ENCODE data around the gene ACBD6. TPM values are rescaled to one million over a fixed set of nuclear protein-coding genes. Genes with fewer than 3 reads are reported as not detected.

ACBD6 gene
- total RNA-seq, 2 experiments from 2014 or later, result 45.7 to 49.0 TPM

DNA sequence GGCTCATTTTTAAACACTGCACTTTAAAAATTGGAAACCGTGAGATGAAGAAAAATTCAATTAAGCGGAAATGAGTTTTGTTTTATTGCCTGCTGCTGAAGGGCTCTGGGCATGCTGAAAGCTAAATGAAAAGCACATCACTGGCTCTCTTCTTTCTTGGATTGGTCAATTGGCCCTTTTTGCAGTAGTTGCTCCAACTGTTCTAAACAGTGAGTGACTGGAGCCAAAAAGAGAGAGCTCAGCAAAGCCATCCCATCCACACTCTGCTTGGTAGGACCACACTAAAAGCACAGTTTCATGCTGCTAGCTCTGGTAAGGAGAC is 224.2 kb downstream of the ACBD6 start:
- Mint-ChIP-seq H3K27ac (no peak overlapping the region), H3K27me3 (no peaks in the 10 kb centered on the region), H3K9me3 (no peaks in the 10 kb centered on the region), H3K36me3 (peaks cover 18% of the 10 kb centered on the region), H3K4me3 (no peak overlapping the region), H3K4me1 (no peaks in the 10 kb centered on the region)
- no peak for DNase-seq

DNA sequence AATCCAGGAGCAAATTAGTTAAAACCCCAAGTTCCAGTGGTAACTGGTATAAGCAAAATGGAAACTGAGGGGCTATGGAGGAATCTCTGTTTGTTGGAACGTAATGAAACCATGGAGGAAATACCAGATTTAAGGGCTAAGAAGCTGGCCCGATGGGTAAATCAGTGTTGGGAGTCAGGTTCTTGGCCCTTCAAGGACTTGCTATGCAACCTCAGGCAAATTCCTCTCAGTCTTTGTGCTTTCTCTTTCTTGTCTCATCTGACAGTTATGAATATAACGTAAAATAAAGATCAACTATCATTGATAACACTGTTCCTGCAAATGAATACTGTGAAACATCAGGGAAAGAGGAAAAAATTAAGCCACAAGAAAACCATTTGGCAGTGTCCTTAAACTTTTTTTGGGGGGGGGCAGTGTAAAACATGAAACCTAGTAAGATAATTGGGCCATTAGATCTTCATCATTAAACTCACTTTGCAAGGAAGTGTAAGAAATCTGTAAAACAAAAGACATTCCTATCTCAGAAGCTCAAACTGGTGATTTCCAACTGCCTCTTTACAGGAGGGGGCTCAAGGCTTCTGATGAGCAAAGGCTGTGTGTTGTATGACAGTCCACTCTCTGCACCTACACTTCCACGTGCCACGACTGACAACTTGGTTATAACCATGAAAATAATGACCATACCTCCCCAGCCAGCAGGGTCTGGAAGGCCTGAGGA is 224.7 kb downstream of the ACBD6 start:
- no peak overlapping the region for H3K27ac Mint-ChIP-seq
- no peaks in the 10 kb centered on the region for H3K9me3 Mint-ChIP-seq
- peaks cover 18% of the 10 kb centered on the region for H3K36me3 Mint-ChIP-seq
- H3K4me1 Mint-ChIP-seq, result no peaks in the 10 kb centered on the region
- DNase-seq, result no peak
- H3K4me3 Mint-ChIP-seq, result no peak overlapping the region
- no peaks in the 10 kb centered on the region for H3K27me3 Mint-ChIP-seq

DNA sequence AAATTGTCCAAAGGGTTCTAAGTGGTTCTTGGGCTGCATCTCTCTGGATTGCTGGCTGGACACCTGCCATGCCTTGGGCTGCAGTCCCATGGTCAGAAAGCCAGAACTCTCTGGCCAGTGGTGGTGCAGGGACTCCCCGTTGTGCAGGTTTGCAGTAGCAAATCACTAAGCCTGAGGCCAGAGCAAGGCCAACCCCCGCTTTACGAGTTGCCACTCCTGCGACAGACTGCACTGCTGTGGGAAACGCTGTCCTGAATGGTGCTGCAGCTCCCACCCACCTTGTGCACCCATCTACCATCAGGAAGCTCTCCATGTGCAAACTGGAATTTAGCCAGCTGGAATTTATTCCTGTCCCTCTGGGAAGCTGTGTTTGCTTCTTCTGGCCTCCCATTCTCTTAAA is 226.7 kb downstream of the ACBD6 start:
- no peak overlapping the region for H3K27ac Mint-ChIP-seq
- no peaks in the 10 kb centered on the region for H3K9me3 Mint-ChIP-seq
- H3K27me3 Mint-ChIP-seq, result no peaks in the 10 kb centered on the region
- H3K36me3 Mint-ChIP-seq, result peaks cover 15% of the 10 kb centered on the region
- no peak for DNase-seq
- peaks cover 2% of the 10 kb centered on the region for H3K4me1 Mint-ChIP-seq
- no peak overlapping the region for H3K4me3 Mint-ChIP-seq

DNA sequence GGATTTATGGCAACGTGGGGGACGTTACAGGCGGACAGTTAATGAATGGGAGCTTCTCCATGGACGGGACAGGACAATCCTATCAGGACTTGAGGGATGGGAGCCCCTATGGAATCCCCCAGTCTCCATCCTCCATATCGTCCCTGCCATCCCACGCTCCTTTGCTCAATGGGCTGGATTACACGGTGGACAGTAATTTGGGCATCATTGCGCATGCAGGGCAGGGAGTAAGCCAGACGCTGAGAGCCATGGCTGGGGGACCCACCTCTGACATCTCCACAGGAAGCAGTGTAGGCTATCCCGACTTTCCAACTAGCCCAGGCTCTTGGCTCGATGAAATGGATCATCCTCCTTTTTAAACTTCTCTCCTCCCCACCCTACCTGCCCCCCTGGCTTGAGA is 228.2 kb downstream of the ACBD6 start:
- H3K4me3 Mint-ChIP-seq, result no peak overlapping the region
- H3K36me3 Mint-ChIP-seq, result peaks cover 10% of the 10 kb centered on the region
- no peaks in the 10 kb centered on the region for H3K9me3 Mint-ChIP-seq
- no peaks in the 10 kb centered on the region for H3K27me3 Mint-ChIP-seq
- no peak overlapping the region for H3K27ac Mint-ChIP-seq
- H3K4me1 Mint-ChIP-seq, result peaks cover 3% of the 10 kb centered on the region
- DNase-seq, result no peak

DNA sequence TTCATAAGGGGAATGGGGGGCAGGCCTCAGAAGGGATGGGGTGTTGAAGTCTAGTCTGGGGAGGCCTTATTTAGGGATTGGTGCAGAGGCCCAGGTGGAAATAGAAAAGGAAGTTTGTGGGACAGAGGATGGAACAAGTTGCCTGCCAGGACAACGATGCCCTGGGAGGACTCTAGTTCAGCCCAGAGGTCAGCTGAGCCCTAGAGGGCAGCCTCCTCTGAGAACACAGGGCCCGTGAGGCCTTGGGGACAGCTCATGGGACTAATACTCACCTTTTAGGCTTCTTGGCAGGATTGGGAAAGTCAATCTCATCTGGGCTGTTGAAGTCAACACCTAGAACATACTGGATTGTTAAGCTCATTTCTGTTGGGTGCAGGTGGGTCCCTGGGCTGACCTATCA is 229.3 kb downstream of the ACBD6 start:
- no peak overlapping the region for H3K4me3 Mint-ChIP-seq
- no peak overlapping the region for H3K27ac Mint-ChIP-seq
- H3K4me1 Mint-ChIP-seq, result peaks cover 3% of the 10 kb centered on the region
- H3K36me3 Mint-ChIP-seq, result peaks cover 10% of the 10 kb centered on the region
- H3K27me3 Mint-ChIP-seq, result no peaks in the 10 kb centered on the region
- no peaks in the 10 kb centered on the region for H3K9me3 Mint-ChIP-seq
- no peak for DNase-seq

DNA sequence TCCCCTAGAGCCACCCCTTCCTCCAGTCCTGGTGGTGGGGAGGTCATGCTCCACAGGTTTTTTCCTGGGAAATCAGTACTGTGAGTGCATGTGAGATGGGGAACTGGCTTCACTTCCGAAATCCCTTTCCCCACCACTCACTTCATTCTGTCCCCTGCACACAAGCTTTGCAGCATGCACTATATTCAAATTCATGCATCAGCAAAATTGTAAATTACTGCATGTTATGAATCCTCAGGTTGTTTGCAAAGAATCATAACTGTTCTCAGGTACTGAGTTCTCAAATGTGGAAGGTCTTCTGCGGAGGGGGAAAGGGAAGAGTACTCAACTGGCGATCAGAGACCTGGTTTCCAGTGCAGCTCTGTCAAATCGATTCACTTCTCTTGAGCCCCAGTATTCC is 230.0 kb downstream of the ACBD6 start:
- peaks cover 9% of the 10 kb centered on the region for H3K36me3 Mint-ChIP-seq
- H3K9me3 Mint-ChIP-seq, result no peaks in the 10 kb centered on the region
- DNase-seq, result no peak
- H3K27me3 Mint-ChIP-seq, result no peaks in the 10 kb centered on the region
- peaks cover 5% of the 10 kb centered on the region for H3K4me1 Mint-ChIP-seq
- no peak overlapping the region for H3K4me3 Mint-ChIP-seq
- H3K27ac Mint-ChIP-seq, result no peak overlapping the region

DNA sequence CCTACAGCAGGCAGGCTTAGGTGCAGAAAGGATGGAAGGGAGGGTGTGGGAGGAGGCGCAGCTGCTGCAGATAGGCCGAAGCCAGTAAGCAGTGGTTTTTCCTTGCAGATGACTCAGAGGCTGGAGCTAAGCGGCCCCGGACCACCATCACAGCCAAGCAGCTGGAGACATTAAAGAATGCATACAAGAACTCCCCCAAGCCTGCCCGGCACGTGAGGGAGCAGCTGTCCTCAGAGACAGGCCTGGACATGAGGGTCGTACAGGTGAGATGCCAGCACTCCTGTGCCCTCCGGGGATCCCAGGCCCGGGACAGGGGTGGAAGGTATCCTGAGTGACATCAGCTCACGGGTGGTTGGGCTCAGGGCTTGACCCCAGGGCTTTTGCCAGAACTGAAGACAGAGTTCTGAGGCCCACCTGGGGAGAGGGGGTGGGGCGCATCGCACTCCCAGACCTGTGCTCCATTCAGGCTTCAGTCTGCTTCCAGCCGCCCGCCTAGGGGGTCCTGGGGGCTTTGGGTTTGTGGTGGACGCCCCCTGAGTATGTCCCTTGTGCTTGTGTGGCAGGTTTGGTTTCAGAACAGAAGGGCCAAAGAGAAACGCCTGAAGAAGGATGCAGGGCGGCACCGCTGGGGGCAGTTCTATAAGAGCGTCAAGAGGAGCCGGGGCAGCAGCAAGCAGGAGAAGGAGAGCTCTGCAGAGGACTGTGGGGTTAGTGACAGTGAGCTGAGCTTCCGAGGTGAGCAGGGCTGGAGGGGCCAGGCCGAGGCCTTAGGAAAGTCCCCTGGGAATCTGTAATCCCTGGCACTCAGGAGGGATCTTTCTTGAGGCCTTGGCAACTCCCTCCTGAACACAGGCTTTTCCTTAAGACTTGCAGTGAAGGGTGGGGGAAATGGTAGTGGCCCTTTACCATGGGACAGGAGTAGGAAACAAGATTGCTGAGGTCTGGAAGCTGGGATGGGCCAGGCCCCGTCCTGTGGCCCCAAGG is 230.8 kb downstream of the ACBD6 start:
- Mint-ChIP-seq H3K9me3 (no peaks in the 10 kb centered on the region), H3K27me3 (no peaks in the 10 kb centered on the region), H3K36me3 (peaks cover 9% of the 10 kb centered on the region), H3K27ac (no peak overlapping the region), H3K4me1 (peaks cover 5% of the 10 kb centered on the region), H3K4me3 (no peak overlapping the region)
- no peak for DNase-seq

DNA sequence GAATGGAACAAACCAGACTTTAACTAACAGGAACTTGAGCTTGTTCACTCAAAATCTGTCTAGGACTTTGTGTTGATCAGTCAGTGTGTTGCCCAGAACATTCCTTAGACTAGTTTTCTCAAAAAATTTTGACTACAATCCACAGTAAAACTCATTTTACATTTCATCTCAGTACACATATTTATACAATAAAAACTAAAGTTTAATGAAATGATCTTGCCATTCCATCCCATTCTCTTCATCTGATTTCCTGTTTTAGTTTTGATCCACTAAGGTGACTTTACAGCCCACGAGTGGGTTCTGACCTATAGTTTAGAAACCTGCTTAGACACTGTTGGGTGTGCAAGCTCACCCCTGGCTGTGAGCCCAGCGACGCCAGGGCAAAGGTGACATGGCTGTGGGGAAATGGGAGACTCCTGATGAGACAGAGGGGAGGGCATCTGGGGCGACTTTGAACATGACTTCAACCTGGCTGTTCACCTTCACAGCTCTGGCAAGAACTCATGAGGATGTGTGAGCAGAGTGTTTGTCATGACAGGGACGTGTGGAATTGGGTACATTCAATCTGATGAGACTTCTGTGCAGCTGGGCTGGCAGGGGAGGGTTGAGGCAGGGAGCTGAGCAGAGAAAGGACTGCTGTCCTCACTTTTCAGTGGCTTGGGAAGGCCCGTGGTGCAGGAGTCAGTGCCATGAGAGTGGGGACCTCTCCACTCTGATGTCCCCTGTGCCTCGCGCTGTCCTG is 231.7 kb downstream of the ACBD6 start:
- H3K4me1 Mint-ChIP-seq, result peaks cover 5% of the 10 kb centered on the region
- no peaks in the 10 kb centered on the region for H3K27me3 Mint-ChIP-seq
- no peaks in the 10 kb centered on the region for H3K9me3 Mint-ChIP-seq
- no peak for DNase-seq
- peaks cover 6% of the 10 kb centered on the region for H3K36me3 Mint-ChIP-seq
- H3K4me3 Mint-ChIP-seq, result no peak overlapping the region
- peak overlapping the region; percentile 43 for H3K27ac Mint-ChIP-seq

DNA sequence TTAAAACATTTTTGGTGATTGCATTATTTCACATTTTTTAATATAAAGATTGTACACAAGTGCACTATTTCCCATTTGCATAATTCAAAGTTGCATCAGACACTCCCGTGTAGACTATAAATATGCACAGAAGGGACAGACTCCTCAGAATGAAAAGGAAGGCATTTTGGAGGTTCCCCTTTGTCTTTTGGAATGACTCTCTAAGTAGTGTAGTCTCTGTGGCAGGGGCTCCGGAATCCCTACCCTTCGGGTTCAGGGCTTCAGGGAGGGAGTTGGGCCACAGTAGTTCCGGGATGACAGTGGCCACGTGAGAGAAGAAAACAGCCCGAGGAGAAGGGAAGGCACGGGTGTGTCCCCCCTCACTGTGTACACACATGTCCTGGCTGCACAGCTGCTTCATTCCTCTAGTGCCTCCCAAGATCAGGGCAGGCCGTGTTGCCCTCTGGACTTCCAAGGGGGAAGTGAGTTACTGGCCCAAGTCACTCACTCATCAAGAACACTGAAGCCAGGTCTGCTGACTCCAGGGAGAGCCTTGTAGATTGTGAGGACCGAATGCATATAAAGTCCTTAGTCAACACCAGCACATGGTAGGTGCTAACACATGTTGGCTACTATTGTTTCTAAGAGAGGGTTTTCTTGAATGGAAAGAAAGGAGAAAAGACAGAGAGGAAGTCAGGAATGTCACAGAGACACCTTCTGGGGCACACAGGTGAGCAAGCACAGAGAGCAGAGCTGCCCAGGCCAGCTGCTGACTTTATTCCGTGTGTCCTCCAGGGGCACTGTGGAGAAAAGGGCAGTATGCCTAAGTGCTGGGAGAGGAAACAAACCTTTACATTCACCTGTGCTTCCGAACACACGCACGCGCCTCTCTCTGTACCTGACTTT is 232.5 kb downstream of the ACBD6 start:
- Mint-ChIP-seq H3K27ac (peak overlapping the region; percentile 43), H3K9me3 (no peaks in the 10 kb centered on the region), H3K36me3 (peaks cover 3% of the 10 kb centered on the region), H3K27me3 (no peaks in the 10 kb centered on the region), H3K4me1 (peaks cover 5% of the 10 kb centered on the region), H3K4me3 (no peak overlapping the region)
- DNase-seq, result no peak

DNA sequence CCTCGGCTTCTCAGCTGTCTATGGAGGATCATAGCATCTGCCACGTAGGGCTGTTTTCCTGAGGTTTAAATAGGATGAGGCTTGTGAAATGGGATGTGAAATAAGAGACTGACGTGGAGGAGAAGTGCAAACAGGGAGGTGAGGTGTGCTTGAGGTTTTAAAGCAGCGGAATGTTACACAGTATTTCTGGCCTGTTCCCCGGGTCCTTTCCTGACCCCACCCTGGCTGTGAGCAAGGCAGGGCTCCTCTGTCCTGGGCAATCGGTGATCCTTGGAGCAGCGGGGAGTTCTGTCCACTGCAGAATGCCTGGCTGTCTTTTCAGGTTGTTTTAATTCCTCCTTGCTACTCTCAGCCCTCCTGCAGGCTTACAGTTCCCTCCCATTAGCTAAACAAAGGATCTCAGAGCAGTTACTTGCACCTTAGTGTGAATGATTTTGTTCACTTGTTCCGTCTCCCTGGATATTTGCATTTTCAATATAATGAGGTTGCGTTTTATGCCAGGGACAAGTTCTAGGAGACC is 233.8 kb downstream of the ACBD6 start:
- H3K4me1 Mint-ChIP-seq, result peaks cover 5% of the 10 kb centered on the region
- H3K36me3 Mint-ChIP-seq, result no peaks in the 10 kb centered on the region
- no peaks in the 10 kb centered on the region for H3K27me3 Mint-ChIP-seq
- no peak overlapping the region for H3K27ac Mint-ChIP-seq
- H3K9me3 Mint-ChIP-seq, result no peaks in the 10 kb centered on the region
- H3K4me3 Mint-ChIP-seq, result no peak overlapping the region
- no peak for DNase-seq

DNA sequence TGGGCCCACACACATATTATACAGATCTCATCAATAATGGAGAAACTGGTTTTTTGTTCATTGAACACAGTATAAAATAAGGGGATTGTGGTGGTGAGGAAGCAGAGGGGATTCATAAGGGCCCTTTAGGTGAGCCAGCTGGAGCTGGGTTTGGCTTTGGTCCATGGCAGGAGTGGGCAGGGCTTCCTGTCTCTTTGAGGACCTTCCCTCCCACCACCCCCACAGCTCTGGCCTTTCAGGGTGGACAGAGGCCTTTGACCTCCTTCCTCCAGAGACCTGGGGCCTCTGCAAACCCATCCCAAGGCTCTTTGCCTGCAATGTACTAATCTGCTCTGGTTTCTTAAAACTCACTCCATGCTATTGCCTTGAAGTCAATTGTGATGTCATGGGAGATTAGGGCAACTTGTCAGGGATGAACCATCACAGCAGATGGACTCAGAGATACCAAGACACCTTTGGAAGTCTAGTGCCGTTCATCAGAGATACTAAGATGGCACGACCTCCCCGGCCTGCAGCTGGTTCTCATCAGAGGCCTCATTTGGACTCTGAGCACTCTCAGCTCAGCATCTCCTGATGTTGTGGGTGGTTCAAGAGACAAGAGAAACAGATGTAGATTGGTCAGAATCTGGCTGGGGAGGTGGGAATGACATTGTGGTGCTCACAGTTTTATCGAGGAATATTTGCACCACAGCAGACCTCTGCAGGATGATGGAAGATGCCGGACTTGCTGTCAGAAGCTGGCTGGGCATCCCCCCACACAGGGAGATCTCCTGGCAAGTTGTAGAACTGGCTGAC is 234.4 kb downstream of the ACBD6 start:
- Mint-ChIP-seq H3K36me3 (no peaks in the 10 kb centered on the region), H3K4me1 (peaks cover 5% of the 10 kb centered on the region), H3K4me3 (no peak overlapping the region), H3K27me3 (no peaks in the 10 kb centered on the region), H3K27ac (no peak overlapping the region), H3K9me3 (no peaks in the 10 kb centered on the region)
- no peak for DNase-seq

DNA sequence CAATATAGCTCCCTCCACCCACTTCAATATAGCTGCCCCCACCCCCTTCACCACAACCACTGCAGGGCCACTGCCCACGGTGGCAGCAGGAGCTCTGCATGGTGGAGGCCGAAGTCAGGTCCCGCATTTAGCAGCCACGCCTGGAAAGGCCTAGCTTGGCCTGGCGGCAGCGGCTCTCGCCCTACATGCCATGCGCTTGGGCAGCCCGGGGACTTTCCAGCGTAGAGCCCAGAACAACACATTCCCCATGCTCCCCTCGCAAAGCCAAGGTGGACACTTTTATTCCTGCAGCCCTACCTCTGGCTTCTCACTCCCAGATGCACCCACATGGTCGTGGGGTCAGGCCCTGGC is 235.2 kb downstream of the ACBD6 start:
- Mint-ChIP-seq H3K4me1 (peaks cover 5% of the 10 kb centered on the region), H3K4me3 (no peak overlapping the region), H3K9me3 (no peaks in the 10 kb centered on the region), H3K27me3 (no peaks in the 10 kb centered on the region), H3K27ac (no peak overlapping the region), H3K36me3 (no peaks in the 10 kb centered on the region)
- no peak for DNase-seq

DNA sequence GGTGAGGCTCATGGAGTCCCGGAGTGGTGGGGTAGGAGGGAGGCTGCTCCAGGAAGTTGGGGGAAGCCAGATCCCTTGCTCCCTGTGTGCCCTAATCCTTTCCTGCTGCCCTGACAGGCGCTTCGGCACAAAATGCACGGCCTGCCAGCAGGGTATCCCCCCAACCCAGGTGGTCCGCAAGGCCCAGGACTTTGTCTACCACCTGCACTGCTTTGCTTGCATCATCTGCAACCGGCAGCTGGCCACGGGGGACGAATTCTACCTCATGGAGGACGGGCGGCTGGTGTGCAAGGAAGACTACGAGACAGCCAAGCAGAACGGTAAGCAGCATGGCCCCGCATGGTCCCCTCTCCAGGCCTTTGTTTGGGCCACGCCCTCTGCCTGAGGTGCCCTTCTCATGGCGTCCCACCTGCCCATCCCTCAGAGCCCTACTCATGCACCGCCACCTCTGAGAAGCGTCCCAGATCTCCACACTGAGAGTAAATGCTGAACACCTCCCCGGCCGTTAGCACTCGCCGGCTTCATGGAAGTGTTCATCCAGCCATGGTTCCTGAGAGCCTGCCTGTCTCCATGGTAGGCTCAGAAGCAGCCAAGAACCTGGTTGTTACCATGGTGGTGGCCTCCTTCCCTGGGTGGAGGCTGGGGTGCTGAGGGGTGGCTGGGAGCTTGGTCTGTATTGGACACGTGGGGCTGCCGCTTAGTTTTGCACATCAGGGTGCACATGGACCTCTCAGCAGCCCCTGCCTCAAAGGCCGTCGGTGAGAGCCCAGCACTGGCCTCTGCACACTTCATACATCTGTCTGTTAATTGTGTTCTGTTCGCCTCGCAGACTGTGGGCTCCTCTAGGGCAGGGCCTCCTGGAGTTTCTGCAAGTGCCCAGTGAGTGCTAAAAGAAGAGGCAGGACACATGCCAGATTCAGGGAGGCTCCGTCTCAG is 235.8 kb downstream of the ACBD6 start:
- Mint-ChIP-seq H3K36me3 (no peaks in the 10 kb centered on the region), H3K9me3 (no peaks in the 10 kb centered on the region), H3K27me3 (no peaks in the 10 kb centered on the region), H3K4me1 (peaks cover 5% of the 10 kb centered on the region), H3K27ac (no peak overlapping the region), H3K4me3 (no peak overlapping the region)
- DNase-seq, result no peak

Measured in activated naive CD8-positive, alpha-beta T cell treated with anti-CD3 and anti-CD28 coated beads for 36 hours (primary cell).